SK-N-SH (cell line): ENCODE results near the gene TSPAN8. TPM values are rescaled to one million over a fixed set of nuclear protein-coding genes. Genes with fewer than 3 reads are reported as not detected.

Experiments used
- CTCF ChIA-PET: fragments of 300-600, 350-600 bp; formaldehyde crosslinking; extraction: SDS; loops from one replicate; lab custom pipeline; 2021; lab: Yijun Ruan, JAX
- POLR2A ChIA-PET: fragments of 350-600 bp; sonication (Branson Sonifier 250); formaldehyde crosslinking; extraction: SDS; loops from one replicate; lab custom pipeline; 2020; ENCODE audit warnings: antibody characterized with exemption, inconsistent platforms; lab: Yijun Ruan, JAX
- DNase-seq: peaks from one replicate; pipeline ENCODE4 v3.0.0; 2012
- H2AFZ ChIP-seq: fragments of 200-600 bp; sonication (generic); 2 replicates; pipeline ENCODE4 v1.8.1; 2016; ENCODE audit warnings: antibody characterized with exemption, mild to moderate bottlenecking, low read depth
- H3F3A ChIP-seq: fragments of 200-600 bp; sonication (generic); replicated peaks from 2 replicates; pipeline ENCODE3; 2016; ENCODE audit warnings: antibody characterized with exemption, mild to moderate bottlenecking; ENCODE audit not compliant: insufficient read depth
- H3K27ac ChIP-seq, 2 experiments: fragments of 200-500 bp in 1 of 2; fragments of 200-600 bp in 1 of 2; sonication (Bioruptor generic) in 1 of 2; sonication (generic), shearing (Covaris generic) in 1 of 2; 2 replicates each; pipeline versions ENCODE4 v1.5.1 to v1.6.1; 2014 to 2016; ENCODE audit warnings: low read depth in 2 of 2, inconsistent platforms in 1 of 2, low read length in 1 of 2, mild to moderate bottlenecking in 1 of 2, mixed read lengths in 1 of 2
- H3K27me3 ChIP-seq: fragments of 200-600 bp; sonication (generic), shearing (Covaris generic); 2 replicates; pipeline ENCODE4 v1.6.1; 2016; ENCODE audit warnings: mixed run types; ENCODE audit not compliant: insufficient read depth
- H3K36me3 ChIP-seq, 2 experiments: fragments of 200-500 bp in 1 of 2; fragments of 200-600 bp in 1 of 2; sonication (Bioruptor generic) in 1 of 2; sonication (generic) in 1 of 2; replicated peaks in 1 of 2; 2 replicates each; pipeline versions ENCODE3 to v1.5.1; 2014 to 2016; ENCODE audit warnings: low read length in 1 of 2, mild to moderate bottlenecking in 1 of 2; ENCODE audit not compliant: insufficient read depth in 2 of 2, control insufficient read depth in 1 of 2
- H3K4me1 ChIP-seq, 2 experiments: fragments of 200-500 bp in 1 of 2; fragments of 200-600 bp in 1 of 2; sonication (Bioruptor generic) in 1 of 2; sonication (generic), shearing (Covaris generic) in 1 of 2; 2 replicates each; pipeline versions ENCODE4 v1.5.1 to v1.6.1; 2014 to 2016; ENCODE audit warnings: low read depth in 1 of 2, low read length in 1 of 2, mixed run types in 1 of 2; ENCODE audit not compliant: insufficient read depth in 2 of 2, control insufficient read depth in 1 of 2
- H3K4me2 ChIP-seq: fragments of 200-600 bp; sonication (generic), shearing (Covaris generic); 2 replicates; pipeline ENCODE4 v1.6.1; 2017; ENCODE audit warnings: mixed run types
- H3K4me3 ChIP-seq, 2 experiments: fragments of 200-500 bp in 1 of 2; fragments of 200-600 bp in 1 of 2; sonication (Bioruptor generic) in 1 of 2; sonication (generic), shearing (Covaris generic) in 1 of 2; 2 replicates each; pipeline versions ENCODE4 v1.5.1 to v1.8.1; 2014 to 2016; ENCODE audit warnings: low read depth in 2 of 2, inconsistent platforms in 1 of 2, low read length in 1 of 2, mild to moderate bottlenecking in 1 of 2, mixed read lengths in 1 of 2, moderate library complexity in 1 of 2
- H3K79me2 ChIP-seq: fragments of 200-600 bp; sonication (generic); 2 replicates; pipeline ENCODE4 v1.8.1; 2017; ENCODE audit warnings: mild to moderate bottlenecking; ENCODE audit not compliant: insufficient read depth
- H3K9ac ChIP-seq: fragments of 200-600 bp; sonication (generic); 2 replicates; pipeline ENCODE4 v1.6.1; 2017; ENCODE audit warnings: mixed run types
- H3K9me2 ChIP-seq: fragments of 200-600 bp; sonication (generic); 2 replicates; pipeline ENCODE4 v1.6.1; 2017; ENCODE audit warnings: mixed run types
- H3K9me3 ChIP-seq: fragments of 200-600 bp; sonication (generic); 2 replicates; pipeline ENCODE4 v1.6.1; 2017; ENCODE audit warnings: mixed run types, mild to moderate bottlenecking, moderate library complexity
- H4K20me1 ChIP-seq: fragments of 200-600 bp; sonication (generic); 2 replicates; pipeline ENCODE4 v1.6.1; 2017; ENCODE audit warnings: mild to moderate bottlenecking, mixed run types; ENCODE audit not compliant: insufficient read depth
- CHD2 ChIP-seq: fragments of 150-350 bp; IDR thresholded peaks from 2 replicates; pipeline ENCODE4 v1.6.1; 2018; ENCODE audit warnings: low read length; ENCODE audit not compliant: partially characterized antibody
- FOXM1 ChIP-seq: IDR thresholded peaks from 2 replicates; pipeline ENCODE4 v1.4.0; 2012; ENCODE audit warnings: low read depth, mild to moderate bottlenecking
- GABPA ChIP-seq: IDR thresholded peaks from 2 replicates; pipeline ENCODE4 v1.4.0; 2012; ENCODE audit warnings: low read depth, mild to moderate bottlenecking
- IRF3 ChIP-seq: fragments of 150-350 bp; IDR thresholded peaks from 2 replicates; pipeline ENCODE4 v1.6.1; 2016; ENCODE audit warnings: mild to moderate bottlenecking, low read depth, low read length
- MAX ChIP-seq: IDR thresholded peaks from 2 replicates; pipeline ENCODE4 v1.4.0; 2012; ENCODE audit warnings: low read depth
- MEF2A ChIP-seq: IDR thresholded peaks from 2 replicates; pipeline ENCODE4 v1.4.0; 2012; ENCODE audit warnings: low read depth, borderline replicate concordance
- NFIC ChIP-seq: IDR thresholded peaks from 2 replicates; pipeline ENCODE4 v1.4.0; 2012; ENCODE audit warnings: borderline replicate concordance
- RCOR1 ChIP-seq: fragments of 150-350 bp; IDR thresholded peaks from 2 replicates; pipeline ENCODE4 v1.6.1; 2017; ENCODE audit warnings: antibody characterized with exemption, low read length
- RFX5 ChIP-seq: IDR thresholded peaks from 2 replicates; pipeline ENCODE4 v1.6.1; 2012; ENCODE audit warnings: mild to moderate bottlenecking, improper control_type of control experiment, low read length
- SIN3A ChIP-seq: IDR thresholded peaks from 2 replicates; pipeline ENCODE4 v1.6.1; 2012; ENCODE audit warnings: low read depth, mild to moderate bottlenecking, low read length, moderate library complexity, borderline replicate concordance
- TEAD4 ChIP-seq: IDR thresholded peaks from 2 replicates; pipeline ENCODE4 v1.4.0; 2012; ENCODE audit warnings: mild to moderate bottlenecking, borderline replicate concordance; ENCODE audit not compliant: insufficient read depth
- USF1 ChIP-seq: IDR thresholded peaks from 2 replicates; pipeline ENCODE4 v1.4.0; 2012; ENCODE audit warnings: low read depth, borderline replicate concordance
- YY1 ChIP-seq: IDR thresholded peaks from 2 replicates; pipeline ENCODE4 v1.4.0; 2012; ENCODE audit warnings: low read depth, mild to moderate bottlenecking
- ZBTB33 ChIP-seq: IDR thresholded peaks from 2 replicates; pipeline ENCODE4 v1.4.0; 2012; ENCODE audit warnings: low read depth, borderline replicate concordance
- WGBS: methylation state at CpG from one replicate; pipeline ENCODE4 v1.1.6; 2017; ENCODE audit warnings: low lambda C conversion rate; 5-methylcytosine and 5-hydroxymethylcytosine counted together
- polyA plus RNA-seq, 3 experiments: library from polyadenylated mRNA; depleted of rRNA; stranded (reverse); fragments of >200 nt; gene quantifications; 2 replicates each; pipeline ENCODE4 v1.2.3, GENCODE V29; 2012

Gene TSPAN8
- polyA plus RNA-seq, 1 of the 3 experiments (the other 2 are of a cell fraction), result 0.31 TPM

- WGBS, result 67% methylated on average over 1 of the region's 1 CpG
- no peak for DNase-seq
- Histone ChIP-seq H3K27ac (peak overlapping the region in 1 of 2 experiments; percentile 95; a peak in 2 of 4 replicates), H3K4me2 (no peak overlapping the region), H3K9me3 (no peaks in the 10 kb centered on the region), H3K79me2 (no peaks in the 10 kb centered on the region), H3K9me2 (no peaks in the 10 kb centered on the region), H3K4me3 (no peak overlapping the region), H3K4me1 (peaks cover 15 to 16% of the 10 kb centered on the region in 2 experiments; a peak in 3 of 4 replicates), H3K36me3 (no peaks in the 10 kb centered on the region), H3K27me3 (no peaks in the 10 kb centered on the region), H3F3A (no peaks in the 10 kb centered on the region), H2AFZ (no peak overlapping the region), H4K20me1 (no peaks in the 10 kb centered on the region)
- POLR2A ChIA-PET, result no interaction called here
- CTCF ChIA-PET, result no interaction called here
- no peak for TF ChIP-seq ZBTB33
- TF ChIP-seq USF1, result no peak
- no peak for TF ChIP-seq SIN3A
- TF ChIP-seq, all 33 proteins: peak for 0
- no peak overlapping the region for H3K9ac ChIP-seq
Observed at GRCh38 chr12:71193041-71193440, 35.2 kb upstream of the TSPAN8 start.

GRCh38 chr12:71191509-71192196 lies 33.9 kb upstream of the TSPAN8 start:
- Histone ChIP-seq H3K79me2 (no peaks in the 10 kb centered on the region), H3K9me3 (no peaks in the 10 kb centered on the region), H3K4me3 (no peak overlapping the region), H3K27me3 (no peaks in the 10 kb centered on the region), H3K4me2 (no peak overlapping the region)
- WGBS, result 62% methylated on average over 5 of the region's 5 CpGs
- no peak for DNase-seq
- CTCF ChIA-PET, result no interaction called here
- TF ChIP-seq TEAD4, result no peak
- no peak for TF ChIP-seq RFX5
- no peak for TF ChIP-seq MEF2A
- TF ChIP-seq USF1, result no peak
- TF ChIP-seq CHD2, result no peak
- TF ChIP-seq MAX, result no peak
- TF ChIP-seq YY1, result no peak
- TF ChIP-seq NFIC, result no peak
- no peak for TF ChIP-seq GABPA
- no peak for TF ChIP-seq ZBTB33
- no peak for TF ChIP-seq RCOR1
- TF ChIP-seq FOXM1, result no peak
- no peak for TF ChIP-seq IRF3
- no peak for TF ChIP-seq SIN3A
- TF ChIP-seq, all 33 proteins: peak for 0
- POLR2A ChIA-PET, result no interaction called here
- no peaks in the 10 kb centered on the region for H3F3A ChIP-seq
- no peak overlapping the region for H3K27ac ChIP-seq
- peaks cover 15 to 16% of the 10 kb centered on the region in 2 experiments; a peak in 3 of 4 replicates for H3K4me1 ChIP-seq
- no peaks in the 10 kb centered on the region for H4K20me1 ChIP-seq
- H3K36me3 ChIP-seq, result no peaks in the 10 kb centered on the region
- H2AFZ ChIP-seq, result no peak overlapping the region
- H3K9ac ChIP-seq, result no peak overlapping the region
- H3K9me2 ChIP-seq, result no peaks in the 10 kb centered on the region
